ENCODE data around the gene RNF213. TPM values are rescaled to one million over a fixed set of nuclear protein-coding genes. Genes with fewer than 3 reads are reported as not detected.

The RNF213 gene
- polyA plus RNA-seq, 1 donor (not counting 4 experiments of a cell fraction or from before 2014, with no cell fraction given), result 24.4 TPM

- Histone ChIP-seq H3K4me3 (ENCODE audit: control insufficient read depth in 2 of 3, extremely low read depth in 1 of 3, insufficient read depth in 2 of 3, low read depth in 1 of 3, low read length in 3 of 3) (no peak overlapping the region), H3K9ac (ENCODE audit: control insufficient read depth, extremely low read depth, insufficient read depth, low read length) (no peak overlapping the region), H4K20me1 (ENCODE audit: control insufficient read depth, extremely low read depth, insufficient read depth, low read length) (no peaks in the 10 kb centered on the region), H3K4me1 (ENCODE audit: control insufficient read depth, extremely low read depth, insufficient read depth, low read length) (no peaks in the 10 kb centered on the region), H3K9me3 (ENCODE audit: control insufficient read depth, low read depth, low read length) (no peaks in the 10 kb centered on the region), H3K9me1 (ENCODE audit: control insufficient read depth, extremely low read depth, insufficient read depth, low read length) (no peaks in the 10 kb centered on the region), H3K79me2 (ENCODE audit: control insufficient read depth, insufficient read depth, low read length) (no peaks in the 10 kb centered on the region), H3K4me2 (ENCODE audit: control insufficient read depth, extremely low read depth, insufficient read depth, low read depth, low read length) (no peak overlapping the region), H3K27me3 (ENCODE audit: control insufficient read depth, extremely low read depth, insufficient read depth, low read length) (no peaks in the 10 kb centered on the region), H3K36me3 (ENCODE audit: control insufficient read depth in 2 of 2, extremely low read depth in 1 of 2, insufficient read depth in 2 of 2, low read length in 2 of 2) (peaks cover 48 to 58% of the 10 kb centered on the region in 2 experiments), H2AFZ (ENCODE audit: control insufficient read depth, low read length) (no peak overlapping the region), H3K27ac (ENCODE audit: control insufficient read depth, insufficient read depth, low read length) (no peak overlapping the region)
- no peak for TF ChIP-seq CTCF (optimal IDR thresholded peaks at IDR 0.05 in 1 of 3, IDR thresholded peaks at IDR 0.05 in 1 of 3, conservative IDR thresholded peaks at IDR 0.05 in 1 of 3; ENCODE audit: extremely low read depth in 1 of 3, insufficient read depth in 2 of 3, low read length in 3 of 3)
- TF ChIP-seq EZH2 (IDR thresholded peaks at IDR 0.05; ENCODE audit: low read length), result no peak
- FAIRE-seq (no peak), DNase-seq (ENCODE audit: low read depth, low spot score) (no peak)
- dilution Hi-C loops (cut with MboI; ENCODE audit: extremely low pct_ligation_motif_present, low sequenced_read_pairs), result no loop called here
Observed at GRCh38 chr17:80349151-80349651, 88.5 kb downstream of the RNF213 start.

GRCh38 chr17:80349751-80350150 is 89.1 kb downstream of the RNF213 start:
- H3K79me2 ChIP-seq (ENCODE audit: control insufficient read depth, insufficient read depth, low read length), result no peaks in the 10 kb centered on the region
- H4K20me1 ChIP-seq (ENCODE audit: control insufficient read depth, extremely low read depth, insufficient read depth, low read length), result no peaks in the 10 kb centered on the region
- no peak overlapping the region for H3K4me2 ChIP-seq (ENCODE audit: control insufficient read depth, extremely low read depth, insufficient read depth, low read depth, low read length)
- H3K27ac ChIP-seq (ENCODE audit: control insufficient read depth, insufficient read depth, low read length), result no peak overlapping the region
- no peak overlapping the region for H2AFZ ChIP-seq (ENCODE audit: control insufficient read depth, low read length)
- no peak for DNase-seq (ENCODE audit: low read depth, low spot score)
- H3K9me1 ChIP-seq (ENCODE audit: control insufficient read depth, extremely low read depth, insufficient read depth, low read length), result no peaks in the 10 kb centered on the region
- no peak for FAIRE-seq
- no peak overlapping the region for H3K9ac ChIP-seq (ENCODE audit: control insufficient read depth, extremely low read depth, insufficient read depth, low read length)
- H3K4me1 ChIP-seq (ENCODE audit: control insufficient read depth, extremely low read depth, insufficient read depth, low read length), result no peaks in the 10 kb centered on the region
- dilution Hi-C loops (cut with MboI; ENCODE audit: extremely low pct_ligation_motif_present, low sequenced_read_pairs), result no loop called here
- H3K9me3 ChIP-seq (ENCODE audit: control insufficient read depth, low read depth, low read length), result no peaks in the 10 kb centered on the region
- no peak overlapping the region for H3K4me3 ChIP-seq (ENCODE audit: control insufficient read depth in 2 of 3, extremely low read depth in 1 of 3, insufficient read depth in 2 of 3, low read depth in 1 of 3, low read length in 3 of 3)
- H3K27me3 ChIP-seq (ENCODE audit: control insufficient read depth, extremely low read depth, insufficient read depth, low read length), result no peaks in the 10 kb centered on the region
- peaks cover 47 to 60% of the 10 kb centered on the region in 2 experiments for H3K36me3 ChIP-seq (ENCODE audit: control insufficient read depth in 2 of 2, extremely low read depth in 1 of 2, insufficient read depth in 2 of 2, low read length in 2 of 2)
- TF ChIP-seq EZH2 (IDR thresholded peaks at IDR 0.05; ENCODE audit: low read length) (no peak), CTCF (optimal IDR thresholded peaks at IDR 0.05 in 1 of 3, IDR thresholded peaks at IDR 0.05 in 1 of 3, conservative IDR thresholded peaks at IDR 0.05 in 1 of 3; ENCODE audit: extremely low read depth in 1 of 3, insufficient read depth in 2 of 3, low read length in 3 of 3) (no peak)

Measured in keratinocyte (primary cell).